ENCODE data around the gene LPIN2. TPM values are rescaled to one million over a fixed set of nuclear protein-coding genes. Genes with fewer than 3 reads are reported as not detected.

Gene LPIN2
- total and polyA plus RNA-seq, 3 donors from 2014 or later = 56.0 to 141 (median 109) TPM

- Histone ChIP-seq H3K4me1 (peaks cover 65% of the 10 kb centered on the region), H3K27me3 (no peaks in the 10 kb centered on the region), H3K27ac (peak overlapping the region; percentile 73 to 86), H3K4me3 (no peak overlapping the region), H3K9me3 (no peaks in the 10 kb centered on the region), H3K36me3 (ENCODE audit: low read depth, missing control alignments) (no peaks in the 10 kb centered on the region)
- no peak for TF ChIP-seq POLR2A (IDR thresholded peaks at IDR 0.05)
- no peak for TF ChIP-seq CTCF (IDR thresholded peaks at IDR 0.05)
- intact Hi-C loops (cut with DNase I; ENCODE audit: low total_unique reads) = no loop called here
- no peak for DNase-seq
- 20 to 33% methylated on average over 6 of the region's 6 CpGs for WGBS, 2 donors
Observed at GRCh38 chr18:2981212-2981728, 31.7 kb downstream of the LPIN2 start.

- no peak overlapping the region for H3K4me3 ChIP-seq
- H3K27ac ChIP-seq = peak overlapping the region; percentile 73 to 86
- H3K9me3 ChIP-seq = no peaks in the 10 kb centered on the region
- DNase-seq = no peak
- peaks cover 70% of the 10 kb centered on the region for H3K4me1 ChIP-seq
- TF ChIP-seq CTCF (IDR thresholded peaks at IDR 0.05) (no peak), POLR2A (IDR thresholded peaks at IDR 0.05) (no peak)
- no peaks in the 10 kb centered on the region for H3K36me3 ChIP-seq (ENCODE audit: low read depth, missing control alignments)
- H3K27me3 ChIP-seq = no peaks in the 10 kb centered on the region
- 67 to 69% methylated on average over 7 to 8 of the region's 8 CpGs for WGBS, 2 donors
- intact Hi-C loops (cut with DNase I; ENCODE audit: low total_unique reads) = no loop called here
Observed at GRCh38 chr18:2979871-2980790, 32.8 kb downstream of the LPIN2 start.

- no peak for DNase-seq
- H3K36me3 ChIP-seq (ENCODE audit: low read depth, missing control alignments) = no peaks in the 10 kb centered on the region
- H3K4me1 ChIP-seq = peaks cover 70% of the 10 kb centered on the region
- intact Hi-C loops (cut with DNase I; ENCODE audit: low total_unique reads) = no loop called here
- TF ChIP-seq CTCF (IDR thresholded peaks at IDR 0.05) = no peak
- no peak for TF ChIP-seq POLR2A (IDR thresholded peaks at IDR 0.05)
- H3K27ac ChIP-seq = peak overlapping the region; percentile 73 to 86
- no peak overlapping the region for H3K4me3 ChIP-seq
- no peaks in the 10 kb centered on the region for H3K9me3 ChIP-seq
- 78 to 89% methylated on average over 3 of the region's 3 CpGs for WGBS, 2 donors
- no peaks in the 10 kb centered on the region for H3K27me3 ChIP-seq
Observed at GRCh38 chr18:2979129-2979528, 33.8 kb downstream of the LPIN2 start.

- Histone ChIP-seq H3K4me3 (no peak overlapping the region), H3K9me3 (no peaks in the 10 kb centered on the region), H3K36me3 (ENCODE audit: low read depth, missing control alignments) (no peaks in the 10 kb centered on the region), H3K27me3 (no peaks in the 10 kb centered on the region), H3K27ac (peak overlapping the region; percentile 40 to 86), H3K4me1 (peaks cover 70% of the 10 kb centered on the region)
- WGBS, 2 donors = 36 to 40% methylated on average over 3 of the region's 3 CpGs
- intact Hi-C loops (cut with DNase I; ENCODE audit: low total_unique reads) = no loop called here
- DNase-seq = no peak
- TF ChIP-seq CTCF (IDR thresholded peaks at IDR 0.05) (no peak), POLR2A (IDR thresholded peaks at IDR 0.05) (no peak)
Observed at GRCh38 chr18:2978661-2979106, 34.3 kb downstream of the LPIN2 start.

Measured in testis (tissue), 3 donors.